B cell (primary cell): Measurements from ENCODE around the gene RAMP2. TPM values are rescaled to one million over a fixed set of nuclear protein-coding genes. Genes with fewer than 3 reads are reported as not detected.

Experiments used
- ATAC-seq: fragments of 200-7000 bp; cut with Tn5 transposase; one replicate; pipeline ENCODE4 v1.10.0; 2021; ENCODE audit warnings: low read depth, mild to moderate bottlenecking, moderate number of reproducible peaks, moderate library complexity
- CTCF ChIA-PET: fragments of 350-600 bp; sonication (Branson Sonifier 250); formaldehyde crosslinking; loops from one replicate; lab custom pipeline; 2021; ENCODE audit warnings: antibody characterized with exemption, inconsistent platforms; lab: Charles Lee
- POLR2A ChIA-PET: fragments of 350-600 bp; sonication (Branson Sonifier 250); formaldehyde crosslinking; loops from one replicate; lab custom pipeline; 2021; ENCODE audit warnings: antibody characterized with exemption; lab: Charles Lee
- DNase-seq: peaks from one replicate; pipeline ENCODE4 v3.0.0; 2013
- H2AFZ ChIP-seq: 2 replicates; pipeline ENCODE4 v1.6.1; 2012; ENCODE audit warnings: mild to moderate bottlenecking, low read depth, low read length; ENCODE audit not compliant: insufficient read depth, poor library complexity, severe bottlenecking
- H3K27ac ChIP-seq, 2 donors: 1 replicate in 1 of 2; 2 replicates in 1 of 2; pipeline ENCODE4 v1.5.1; 2012 to 2013; ENCODE audit warnings: low read length in 2 of 2, mild to moderate bottlenecking in 2 of 2, moderate library complexity in 1 of 2
- H3K27me3 ChIP-seq, 4 experiments: fragments of 200-600 bp in 1 of 4; sonication (generic) in 1 of 4; replicated peaks in 1 of 4; 1 replicate in 2 of 4; 2 replicates in 2 of 4; pipeline versions ENCODE4 v1.6.1 to v1.7.0; 2013 to 2016; ENCODE audit warnings: low read length in 3 of 4, mild to moderate bottlenecking in 2 of 4, mixed read lengths in 1 of 4, moderate library complexity in 1 of 4; ENCODE audit not compliant: insufficient read depth in 4 of 4, control insufficient read depth in 3 of 4; ENCODE audit errors: control extremely low read depth in 1 of 4
- H3K36me3 ChIP-seq, 2 experiments: replicated peaks in 1 of 2; 1 replicate in 1 of 2; 2 replicates in 1 of 2; pipeline versions ENCODE4 v1.6.1 to v1.7.1; 2013; ENCODE audit warnings: low read length in 1 of 2; ENCODE audit not compliant: insufficient read depth in 2 of 2, control insufficient read depth in 1 of 2; ENCODE audit errors: control extremely low read depth in 1 of 2, extremely low read depth in 1 of 2
- H3K4me1 ChIP-seq, 2 donors: fragments of 200-600 bp in 1 of 2; sonication (generic) in 1 of 2; 1 replicate in 1 of 2; 2 replicates in 1 of 2; pipeline versions ENCODE4 v1.5.1 to v1.6.1; 2013 to 2017; ENCODE audit warnings: low read length in 2 of 2; ENCODE audit not compliant: control insufficient read depth in 2 of 2, insufficient read depth in 2 of 2
- H3K4me2 ChIP-seq: replicated peaks from 2 replicates; pipeline ENCODE3; 2012; ENCODE audit warnings: mild to moderate bottlenecking, low read depth, low read length; ENCODE audit not compliant: poor library complexity, severe bottlenecking
- H3K4me3 ChIP-seq, 5 experiments: fragments of 200-600 bp in 1 of 5; sonication (generic) in 1 of 5; 1 replicate in 3 of 5; 2 replicates in 2 of 5; pipeline versions ENCODE4 v1.5.1 to v1.7.0; 2011 to 2016; ENCODE audit warnings: low read length in 4 of 5, mild to moderate bottlenecking in 4 of 5, low read depth in 2 of 5, control low read depth in 1 of 5, moderate library complexity in 1 of 5; ENCODE audit not compliant: insufficient read depth in 1 of 5; ENCODE audit errors: control extremely low read depth in 1 of 5, extremely low read depth in 1 of 5
- H3K79me2 ChIP-seq: fragments of 200-600 bp; sonication (generic); one replicate; pipeline ENCODE4 v1.6.0; 2016; ENCODE audit warnings: low read length; ENCODE audit not compliant: control insufficient read depth, insufficient read depth
- H3K9ac ChIP-seq: fragments of 200-600 bp; sonication (generic); 2 replicates; pipeline ENCODE4 v1.6.1; 2017; ENCODE audit warnings: mild to moderate bottlenecking, low read length, moderate library complexity
- H3K9me3 ChIP-seq, 3 donors: one replicate each; pipeline versions ENCODE4 v1.6.1 to v1.7.1; 2013; ENCODE audit warnings: low read length in 2 of 3; ENCODE audit not compliant: control insufficient read depth in 2 of 3, insufficient read depth in 1 of 3; ENCODE audit errors: control extremely low read depth in 1 of 3
- H4K20me1 ChIP-seq: 2 replicates; pipeline ENCODE4 v1.6.0; 2012; ENCODE audit warnings: mild to moderate bottlenecking, low read length; ENCODE audit not compliant: insufficient read depth, control insufficient read depth, poor library complexity, severe bottlenecking
- H3K27ac Mint-ChIP-seq: one replicate; pipeline ENCODE4 v1.8.0; 2021; ENCODE audit warnings: mixed read lengths
- H3K27me3 Mint-ChIP-seq: one replicate; pipeline ENCODE4 v1.8.0; 2021; ENCODE audit warnings: mixed read lengths
- H3K4me1 Mint-ChIP-seq: one replicate; pipeline ENCODE4 v1.8.0; 2021; ENCODE audit warnings: mixed read lengths
- H3K4me3 Mint-ChIP-seq: one replicate; pipeline ENCODE4 v1.8.0; 2021; ENCODE audit warnings: mixed read lengths
- H3K9me3 Mint-ChIP-seq: one replicate; pipeline ENCODE4 v1.8.0; 2022; ENCODE audit warnings: mixed read lengths; ENCODE audit not compliant: insufficient read depth
- CTCF ChIP-seq: fragments of 200-600 bp; IDR thresholded peaks from one replicate; pipeline ENCODE4 v1.8.0; 2022; ENCODE audit warnings: antibody characterized with exemption, mild to moderate bottlenecking
- EZH2 ChIP-seq: IDR thresholded peaks from 2 replicates; pipeline ENCODE4 v1.6.1; 2012; ENCODE audit warnings: borderline replicate concordance, low read depth, mild to moderate bottlenecking, moderate library complexity, low read length; ENCODE audit not compliant: insufficient read depth, poor library complexity, severe bottlenecking
- WGBS: methylation state at CpG from one replicate; pipeline ENCODE4 v1.1.5; 2013; ENCODE audit warnings: missing lambda C conversion rate; ENCODE audit not compliant: insufficient coverage; 5-methylcytosine and 5-hydroxymethylcytosine counted together
- intact Hi-C: fragments of 100-400 bp; cut with micrococcal nuclease; formaldehyde crosslinking; loops from one replicate; pipeline ENCODE4 v1.10.0; 2022
- polyA plus RNA-seq: library from polyadenylated mRNA; depleted of rRNA; stranded (reverse); fragments of >200 nt; gene quantifications from 2 replicates; pipeline ENCODE4 v1.2.3, GENCODE V29; 2012
- total RNA-seq, 2 donors: library from RNA; stranded (reverse); fragments of 120-200 nt in 1 of 2; gene quantifications; 1 replicate in 1 of 2; 2 replicates in 1 of 2; pipeline versions ENCODE4 v1.2.3 to v1.2.4, GENCODE V29; 2013 to 2022

The RAMP2 gene
- total and polyA plus RNA-seq, 2 donors (not counting 1 experiment from before 2014, with no cell fraction given): not detected

- intact Hi-C loops: loop anchor here (1.0 kb wide), 3 partner anchors 24 to 52 kb away; partner anchors contain the start of genes BECN1, EZH1 and VPS25
- CTCF ChIA-PET: interaction anchor here (1.2 to 1.3 kb wide), 3 partner anchors 23 to 34 kb away, joined by 3 to 4 read pairs (median 3); partner anchors contain the start of gene BECN1
- POLR2A ChIA-PET: interaction anchor here (2.1 kb wide), 1 partner anchor 24 kb away, joined by 9 read pairs; the partner anchor contains the start of gene VPS25
- Histone ChIP-seq H4K20me1 (no peaks in the 10 kb centered on the region), H3K27me3 (no peaks in the 10 kb centered on the region), H2AFZ (peak overlapping the region; percentile 92), H3K27ac (no peak overlapping the region), H3K79me2 (peaks cover 23% of the 10 kb centered on the region), H3K4me1 (peaks cover 14 to 21% of the 10 kb centered on the region in 2 donors), H3K4me2 (peak overlapping the region; percentile 81), H3K4me3 (peak overlapping the region in 4 of 5 experiments; percentile 76 to 90 (median 79)), H3K9me3 (peaks cover 0 to 3% (median 0%) of the 10 kb centered on the region in 3 donors), H3K9ac (peak overlapping the region; percentile 87), H3K36me3 (peaks cover 0 to 2% of the 10 kb centered on the region in 2 experiments)
- Mint-ChIP-seq H3K4me1 (peaks cover 27% of the 10 kb centered on the region), H3K9me3 (no peaks in the 10 kb centered on the region), H3K27ac (no peak overlapping the region), H3K4me3 (peak overlapping the region; percentile 96), H3K27me3 (peaks cover 5% of the 10 kb centered on the region)
- WGBS: 91% methylated on average over 9 of the region's 10 CpGs
- DNase-seq: no peak
- no peak for ATAC-seq
- TF ChIP-seq EZH2 (no peak), CTCF (no peak)
Measured at GRCh38 chr17:42797067-42798007, 36.3 kb downstream of the RAMP2 start.
